Aorta (tissue), 4 donors: Measurements from ENCODE around the gene ECSCR. TPM values are rescaled to one million over a fixed set of nuclear protein-coding genes. Genes with fewer than 3 reads are reported as not detected.

Experiments used
- polyA plus RNA-seq, 2 donors: library from polyadenylated mRNA; stranded (reverse); fragments of 200-250 nt; gene quantifications; one replicate each; pipeline ENCODE4 v1.2.3, GENCODE V29; 2013
- total RNA-seq, 2 donors: library from RNA; stranded (reverse); fragmentation: NEBNext Ultra II Directional; extraction: Animal tissue kit (Norgen Biotek cat#: 25700); gene quantifications; one replicate each; pipeline ENCODE4 v1.2.1, GENCODE V29; 2021
- donor health status: healthy with polysubstance abuse.
- donor health status: Bipolar disorder and iron deficiency.
- donor health status: DM: no; HTN: no; CAD: no.
- donor health status: DM: yes; HTN: yes; CAD: no.

The ECSCR gene
- total and polyA plus RNA-seq, 4 donors: 6.1 to 51.3 (median 22.4) TPM

Other genes with a start within 250 kb of the ECSCR start
- gene MATR3, start 169.0 kb downstream of the ECSCR start, total RNA-seq: 100 to 1,000 TPM; 183 to 194 TPM
- 100 to 1,000 TPM; 104 to 163 TPM for gene MATR3, start 169.0 kb downstream of the ECSCR start, polyA plus RNA-seq
- gene PAIP2, start 120.9 kb downstream of the ECSCR start, total RNA-seq: 10 to 100 TPM; 77.6 to 82.1 TPM
- gene PAIP2, start 120.9 kb downstream of the ECSCR start, polyA plus RNA-seq: 100 to 1,000 TPM; 102 to 154 TPM
- gene SLC23A1, start 79.4 kb downstream of the ECSCR start, total RNA-seq: not detected
- gene SLC23A1, start 79.4 kb downstream of the ECSCR start, polyA plus RNA-seq: 1 to 10 TPM in 1 of 2 donors, not detected in 1; 3.1 TPM
- gene MZB1, start 72.8 kb downstream of the ECSCR start, total RNA-seq: 1 to 10 TPM; 1.3 to 3.9 TPM
- gene MZB1, start 72.8 kb downstream of the ECSCR start, polyA plus RNA-seq: 1 to 10 TPM in 1 of 2 donors, under 1 TPM in 1; 0.64 to 1.8 TPM
- gene PROB1, start 67.6 kb downstream of the ECSCR start, total RNA-seq: 1 to 10 TPM; 2.0 to 3.0 TPM
- gene PROB1, start 67.6 kb downstream of the ECSCR start, polyA plus RNA-seq: under 1 TPM; 0.13 to 0.31 TPM
- 1 to 10 TPM; 2.2 to 3.1 TPM for gene SPATA24, start 58.7 kb downstream of the ECSCR start, total RNA-seq
- 1 to 10 TPM; 6.3 to 7.7 TPM for gene SPATA24, start 58.7 kb downstream of the ECSCR start, polyA plus RNA-seq
- gene DNAJC18, start 23.2 kb downstream of the ECSCR start, total RNA-seq: 10 to 100 TPM; 18.5 to 26.4 TPM
- gene DNAJC18, start 23.2 kb downstream of the ECSCR start, polyA plus RNA-seq: 1 to 10 TPM; 4.3 to 9.7 TPM
- not detected for gene SMIM33, start 8.3 kb upstream of the ECSCR start, total RNA-seq
- gene SMIM33, start 8.3 kb upstream of the ECSCR start, polyA plus RNA-seq: not detected
- gene STING1, start 20.0 kb upstream of the ECSCR start, total RNA-seq: 100 to 1,000 TPM; 111 to 151 TPM
- 100 to 1,000 TPM in 1 of 2 donors, 10 to 100 TPM in 1; 23.9 to 180 TPM for gene STING1, start 20.0 kb upstream of the ECSCR start, polyA plus RNA-seq
- 100 to 1,000 TPM in 1 of 2 donors, 10 to 100 TPM in 1; 96.8 to 116 TPM for gene UBE2D2, start 98.6 kb upstream of the ECSCR start, total RNA-seq
- gene UBE2D2, start 98.6 kb upstream of the ECSCR start, polyA plus RNA-seq: 100 to 1,000 TPM in 1 of 2 donors, 10 to 100 TPM in 1; 97.9 to 102 TPM
- 10 to 100 TPM; 40.0 to 75.8 TPM for gene CXXC5, start 185.6 kb upstream of the ECSCR start, total RNA-seq
- gene CXXC5, start 185.6 kb upstream of the ECSCR start, polyA plus RNA-seq: 10 to 100 TPM; 21.2 to 31.5 TPM